GM23338 (cell line): ENCODE results near the gene FBXO31.

Experiments
- CREB1 ChIP-seq: fragments of 250-450 bp; sonication (Bioruptor Pico); IDR thresholded peaks from 2 replicates; pipeline ENCODE4 v1.5.0; 2020; ENCODE audit warnings: low read depth, mild to moderate bottlenecking, moderate library complexity
- CTCF ChIP-seq, 2 experiments: fragments of 200-600 bp in 1 of 2; sonication (generic) in 1 of 2; conservative IDR thresholded peaks; 2 replicates each; pipeline versions ENCODE4 v1.5.1 to v1.6.1; 2016 to 2017; ENCODE audit warnings: antibody characterized with exemption in 2 of 2, low read depth in 2 of 2, mild to moderate bottlenecking in 2 of 2, moderate library complexity in 1 of 2
- ETS1 ChIP-seq: IDR thresholded peaks from 2 replicates; pipeline ENCODE4 v1.6.1; 2016; ENCODE audit warnings: antibody characterized with exemption
- EZH2 ChIP-seq: fragments of 200-600 bp; sonication (generic); IDR thresholded peaks from one replicate; pipeline ENCODE4 v1.8.0; 2017; ENCODE audit warnings: antibody characterized with exemption, mild to moderate bottlenecking, low read depth; ENCODE audit not compliant: unreplicated experiment
- EZH2phosphoT487 ChIP-seq: fragments of 200-600 bp; sonication (generic); IDR thresholded peaks from one replicate; pipeline ENCODE4 v1.8.1; 2018; ENCODE audit warnings: antibody characterized with exemption; ENCODE audit not compliant: unreplicated experiment
- JUNB ChIP-seq: IDR thresholded peaks from one replicate; pipeline ENCODE4 v1.6.1; 2016; ENCODE audit warnings: antibody characterized with exemption; ENCODE audit not compliant: unreplicated experiment
- NANOG ChIP-seq: IDR thresholded peaks from 2 replicates; pipeline ENCODE4 v1.6.1; 2016; ENCODE audit warnings: antibody characterized with exemption, borderline replicate concordance
- POLR2AphosphoS5 ChIP-seq: IDR thresholded peaks from 2 replicates; pipeline ENCODE4 v1.6.1; 2016; ENCODE audit warnings: antibody characterized with exemption, low read depth
- ZNF331 ChIP-seq: fragments of 250-450 bp; sonication (Bioruptor Pico); IDR thresholded peaks from 2 replicates; pipeline ENCODE4 v1.5.0; 2020; ENCODE audit warnings: low read depth, mild to moderate bottlenecking, moderate library complexity
- ZNF462 ChIP-seq: fragments of 250-450 bp; sonication (Bioruptor Pico); IDR thresholded peaks from 2 replicates; pipeline ENCODE4 v1.5.0; 2020; ENCODE audit warnings: mild to moderate bottlenecking, moderate library complexity
- TF ChIP-seq, protein P1 (sequence below): IDR thresholded peaks from one replicate; pipeline ENCODE4 v1.6.1; 2018; ENCODE audit warnings: antibody characterized with exemption; ENCODE audit not compliant: unreplicated experiment

- TF ChIP-seq POLR2AphosphoS5: no peak
- TF ChIP-seq CTCF (conservative IDR thresholded peaks at IDR 0.05; ENCODE audit: low read depth in 2 of 2): no peak
- TF ChIP-seq EZH2phosphoT487: no peak
- no peak for TF ChIP-seq EZH2
- TF ChIP-seq, protein P1, sequence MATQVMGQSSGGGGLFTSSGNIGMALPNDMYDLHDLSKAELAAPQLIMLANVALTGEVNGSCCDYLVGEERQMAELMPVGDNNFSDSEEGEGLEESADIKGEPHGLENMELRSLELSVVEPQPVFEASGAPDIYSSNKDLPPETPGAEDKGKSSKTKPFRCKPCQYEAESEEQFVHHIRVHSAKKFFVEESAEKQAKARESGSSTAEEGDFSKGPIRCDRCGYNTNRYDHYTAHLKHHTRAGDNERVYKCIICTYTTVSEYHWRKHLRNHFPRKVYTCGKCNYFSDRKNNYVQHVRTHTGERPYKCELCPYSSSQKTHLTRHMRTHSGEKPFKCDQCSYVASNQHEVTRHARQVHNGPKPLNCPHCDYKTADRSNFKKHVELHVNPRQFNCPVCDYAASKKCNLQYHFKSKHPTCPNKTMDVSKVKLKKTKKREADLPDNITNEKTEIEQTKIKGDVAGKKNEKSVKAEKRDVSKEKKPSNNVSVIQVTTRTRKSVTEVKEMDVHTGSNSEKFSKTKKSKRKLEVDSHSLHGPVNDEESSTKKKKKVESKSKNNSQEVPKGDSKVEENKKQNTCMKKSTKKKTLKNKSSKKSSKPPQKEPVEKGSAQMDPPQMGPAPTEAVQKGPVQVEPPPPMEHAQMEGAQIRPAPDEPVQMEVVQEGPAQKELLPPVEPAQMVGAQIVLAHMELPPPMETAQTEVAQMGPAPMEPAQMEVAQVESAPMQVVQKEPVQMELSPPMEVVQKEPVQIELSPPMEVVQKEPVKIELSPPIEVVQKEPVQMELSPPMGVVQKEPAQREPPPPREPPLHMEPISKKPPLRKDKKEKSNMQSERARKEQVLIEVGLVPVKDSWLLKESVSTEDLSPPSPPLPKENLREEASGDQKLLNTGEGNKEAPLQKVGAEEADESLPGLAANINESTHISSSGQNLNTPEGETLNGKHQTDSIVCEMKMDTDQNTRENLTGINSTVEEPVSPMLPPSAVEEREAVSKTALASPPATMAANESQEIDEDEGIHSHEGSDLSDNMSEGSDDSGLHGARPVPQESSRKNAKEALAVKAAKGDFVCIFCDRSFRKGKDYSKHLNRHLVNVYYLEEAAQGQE: no peak
- no peak for TF ChIP-seq CREB1 (CRISPR knock-in tag)
- no peak for TF ChIP-seq ZNF462 (CRISPR knock-in tag)
- TF ChIP-seq JUNB: no peak
- TF ChIP-seq ETS1: no peak
- TF ChIP-seq ZNF331 (CRISPR knock-in tag): no peak
- TF ChIP-seq NANOG: no peak
Observed at GRCh38 chr16:87284183-87284582, 99.4 kb downstream of the FBXO31 start.
